ENCODE results near the gene PRR36.

The PRR36 gene

DNA sequence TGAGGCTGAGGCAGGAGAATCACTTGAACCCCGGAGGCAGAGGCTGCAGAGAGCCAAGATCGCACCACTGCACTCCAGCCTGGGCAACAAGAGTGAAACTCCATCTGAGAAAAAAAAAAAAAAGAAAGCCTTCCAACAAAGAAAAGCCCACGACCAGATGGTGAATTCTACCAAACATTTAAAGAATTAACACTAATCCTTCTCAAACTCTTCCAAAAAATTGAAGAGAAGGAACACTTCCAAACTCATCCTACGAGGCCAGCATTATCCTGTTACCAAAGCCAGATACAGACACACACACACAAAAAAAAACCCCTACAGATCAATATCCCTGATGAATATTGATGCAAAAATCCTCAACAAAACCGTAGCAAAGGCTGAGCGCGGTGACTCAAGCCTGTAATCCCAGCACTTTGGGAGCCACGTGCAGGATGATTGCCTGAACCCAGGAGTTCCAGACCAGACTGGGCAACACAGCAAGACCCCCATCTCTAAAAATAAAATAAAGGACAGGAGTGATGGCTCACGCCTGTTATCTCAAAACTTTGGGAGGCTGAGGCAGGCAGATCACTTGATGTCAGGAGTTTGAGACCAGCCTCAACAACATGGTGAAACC is 50.4 kb downstream of the PRR36 start:
- DNase-seq = no peak

DNA sequence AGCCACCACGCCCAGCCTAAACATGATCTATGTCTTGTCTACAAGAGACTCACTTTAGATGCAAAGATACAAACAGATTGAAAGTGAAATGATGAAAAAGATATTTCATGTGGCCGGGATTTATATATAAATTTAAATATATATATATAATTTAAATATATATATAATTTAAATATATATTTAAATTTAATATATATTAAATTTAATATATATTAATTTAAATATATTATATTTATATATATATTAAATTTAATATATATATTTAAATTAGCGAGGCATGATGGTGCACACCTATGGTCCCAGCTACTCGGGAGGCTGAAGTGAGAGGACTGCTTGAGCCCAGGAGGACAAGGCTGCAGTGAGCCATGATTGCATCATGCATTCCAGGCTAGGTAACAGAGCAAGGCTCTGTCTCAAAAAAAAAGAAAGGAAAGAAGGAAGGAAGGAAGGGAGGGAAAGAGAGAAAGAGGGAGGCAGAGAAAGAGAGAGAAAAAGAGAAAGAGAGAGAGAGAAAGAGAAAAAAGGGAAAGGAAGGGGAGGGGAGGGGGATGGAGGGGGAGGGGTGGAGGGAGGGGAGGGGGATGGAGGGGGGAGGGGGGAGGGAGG is 51.2 kb downstream of the PRR36 start:
- no peak for DNase-seq

DNA sequence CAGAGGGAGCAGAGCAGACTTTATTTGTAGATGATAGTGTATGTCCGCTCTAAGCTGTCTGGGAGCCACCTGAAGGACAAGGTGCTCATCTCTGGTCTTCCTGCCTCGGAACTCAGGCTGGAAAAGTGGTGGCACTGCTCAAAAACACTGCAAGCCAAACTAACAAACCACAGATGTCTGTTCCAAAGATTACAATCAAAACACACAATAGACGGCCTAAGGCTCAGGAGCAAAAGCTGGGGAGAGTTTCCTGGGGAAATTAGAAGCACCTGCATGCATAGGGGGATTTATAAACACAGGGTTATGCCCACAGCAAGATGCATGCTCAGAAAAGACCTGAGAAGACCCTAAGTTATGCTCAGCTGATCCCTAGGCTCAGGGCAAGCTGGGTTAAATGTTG is 53.6 kb downstream of the PRR36 start:
- no peak for DNase-seq

DNA sequence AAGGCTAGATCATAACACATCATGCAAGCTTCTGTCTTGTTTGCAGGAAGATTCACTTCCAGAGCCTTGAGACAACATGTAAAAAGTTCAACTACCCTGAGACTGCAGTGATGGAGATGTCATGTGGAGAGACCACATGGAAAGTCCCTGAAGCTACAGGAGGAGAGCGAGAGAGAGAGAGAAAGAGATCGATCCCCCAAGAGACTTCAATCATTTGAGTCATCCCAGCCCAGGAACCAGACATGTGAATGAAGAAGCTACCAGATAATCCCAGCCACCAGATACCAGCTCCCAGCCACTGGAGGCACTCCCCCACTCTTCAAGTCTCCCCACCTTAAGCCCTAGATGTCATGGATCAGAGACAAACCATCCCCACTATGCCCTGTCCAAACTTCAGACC is 54.9 kb downstream of the PRR36 start:
- DNase-seq = no peak

DNA sequence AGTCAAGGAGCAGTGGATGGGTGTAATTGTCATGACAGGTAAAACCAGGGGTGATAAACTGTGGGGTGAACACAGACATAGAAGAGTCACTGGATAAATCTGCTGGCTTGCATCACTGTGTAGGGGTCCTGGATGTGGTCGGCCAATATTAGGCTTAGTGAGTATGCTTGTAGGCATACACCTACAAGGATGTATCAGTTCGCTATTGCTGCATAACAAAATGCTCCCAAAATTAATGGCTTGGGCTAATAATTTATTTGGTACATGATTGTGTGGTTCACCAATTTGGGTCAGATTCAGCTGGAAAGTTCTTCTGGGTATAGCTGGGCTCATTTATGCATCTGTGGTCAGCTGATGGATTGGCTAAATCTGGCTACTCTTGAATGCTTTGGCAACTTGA is 55.4 kb downstream of the PRR36 start:
- no peak for DNase-seq
